ENCODE data around the gene LRRC17.

Gene LRRC17

DNA sequence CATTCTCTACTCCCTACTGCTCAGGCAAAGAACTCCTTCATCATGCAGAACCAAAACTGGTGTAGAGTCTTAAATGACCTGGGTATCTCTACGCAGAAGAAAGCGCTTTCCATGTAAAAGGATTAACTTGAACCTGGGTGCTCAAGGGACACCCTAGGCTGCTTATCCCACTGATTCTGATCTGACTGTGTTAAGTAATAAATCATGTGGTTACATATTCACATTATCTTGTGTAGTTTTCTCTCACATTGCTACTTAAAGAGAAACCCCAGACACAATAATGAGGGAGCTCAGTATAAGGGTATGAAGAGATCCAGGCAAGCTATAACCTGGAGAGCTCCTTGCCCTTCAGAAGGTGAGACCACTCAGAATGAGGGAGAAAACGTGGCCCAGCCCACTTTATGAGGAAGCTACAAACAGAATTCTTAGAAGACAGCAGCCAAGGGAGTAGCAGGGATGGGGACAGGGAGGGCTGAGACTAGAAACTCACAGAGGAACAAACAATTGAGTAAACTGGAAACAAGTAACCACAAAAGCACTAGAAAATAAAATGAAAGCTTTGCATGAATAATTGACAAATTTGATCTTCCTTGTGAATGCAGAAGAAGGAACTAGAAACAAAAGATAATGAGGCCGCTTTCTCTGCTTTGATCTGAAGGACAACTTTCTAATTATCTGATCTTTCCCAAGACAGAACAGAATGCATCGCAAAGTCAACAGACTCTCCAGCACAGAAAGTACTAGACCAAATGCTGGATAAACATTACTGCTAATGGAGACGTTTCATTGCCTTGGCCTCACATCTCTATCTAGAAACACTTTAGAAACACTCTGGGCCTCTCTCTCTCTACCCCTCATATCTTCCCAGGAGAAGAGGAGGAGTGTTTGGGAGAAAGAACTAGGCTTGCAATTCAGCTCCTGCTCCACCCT, 76.1 kb downstream of the LRRC17 start:
- no peak for DNase-seq (ENCODE audit: low read depth)

DNA sequence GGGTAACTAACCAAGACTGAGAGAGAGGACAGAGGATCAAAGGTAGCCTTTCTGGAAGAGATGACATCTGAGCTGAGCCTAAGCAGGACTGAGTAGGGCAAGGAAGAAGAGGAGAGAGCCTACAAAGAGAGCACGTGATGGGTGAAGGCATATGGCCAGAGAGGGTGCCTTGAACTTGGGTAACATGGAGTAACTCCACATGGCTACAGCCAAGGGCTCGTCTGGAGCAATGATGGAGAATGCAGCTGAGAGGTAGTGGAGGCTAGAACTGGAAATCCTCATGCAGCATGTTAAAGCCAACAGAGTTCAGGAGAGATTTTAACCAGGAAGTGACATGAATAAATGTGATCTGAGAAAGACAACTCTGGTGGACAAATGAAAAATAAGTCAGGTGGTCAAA, 77.8 kb downstream of the LRRC17 start:
- no peak for DNase-seq (ENCODE audit: low read depth)

DNA sequence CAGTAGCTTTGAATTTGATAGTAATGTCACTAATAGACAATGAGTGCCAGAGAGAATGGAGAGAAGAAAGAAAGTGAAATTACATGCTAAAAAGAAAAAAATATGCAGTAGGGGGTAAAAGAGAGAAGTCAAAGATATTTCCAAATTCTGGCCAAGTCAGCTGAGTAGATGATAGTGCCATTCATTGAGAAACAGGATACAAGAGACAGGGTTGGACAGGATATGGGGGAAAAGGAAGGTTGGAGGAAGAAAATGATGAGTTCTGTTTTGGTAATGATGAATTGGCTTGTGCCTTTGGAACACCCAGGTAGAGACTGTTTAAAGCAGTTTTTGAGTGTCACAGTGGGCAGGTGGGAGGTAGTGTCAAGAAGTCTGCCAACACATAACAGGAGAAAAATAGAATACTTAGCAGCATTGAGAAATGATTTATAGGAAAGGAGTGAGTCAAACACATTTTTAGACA, 78.3 kb downstream of the LRRC17 start:
- no peak for DNase-seq (ENCODE audit: low read depth)

DNA sequence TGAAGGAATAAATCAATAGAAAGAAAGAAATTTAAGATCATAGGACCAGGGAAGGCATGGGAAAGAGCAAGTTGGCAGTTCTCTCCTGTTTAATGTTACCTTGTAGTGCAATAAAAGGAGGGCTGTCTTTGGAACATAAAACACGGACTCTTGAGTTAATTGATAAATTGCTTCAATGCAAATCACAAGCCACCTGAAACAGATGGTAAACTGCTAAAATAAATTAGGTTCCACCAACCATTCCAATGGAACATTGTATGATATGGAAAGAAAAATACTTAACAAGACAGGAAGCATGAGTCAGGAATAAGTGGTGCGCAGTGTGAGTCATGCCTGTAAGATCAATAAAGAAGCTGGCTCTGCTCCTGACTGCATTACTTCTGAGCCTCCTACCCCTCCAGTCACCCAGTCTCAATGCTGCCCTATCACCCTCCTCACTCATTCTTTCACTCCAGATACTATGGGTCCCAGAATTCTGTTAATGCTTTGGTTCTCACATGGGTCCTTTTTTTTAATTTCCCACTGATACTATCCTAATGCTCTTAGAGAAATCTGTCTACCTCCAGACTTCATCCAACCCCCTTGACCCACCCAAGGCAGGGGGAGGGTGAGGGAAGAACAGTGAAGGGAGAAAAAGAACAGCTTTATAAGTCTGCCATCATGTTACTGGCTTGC, 78.9 kb downstream of the LRRC17 start:
- no peak for DNase-seq (ENCODE audit: low read depth)

DNA sequence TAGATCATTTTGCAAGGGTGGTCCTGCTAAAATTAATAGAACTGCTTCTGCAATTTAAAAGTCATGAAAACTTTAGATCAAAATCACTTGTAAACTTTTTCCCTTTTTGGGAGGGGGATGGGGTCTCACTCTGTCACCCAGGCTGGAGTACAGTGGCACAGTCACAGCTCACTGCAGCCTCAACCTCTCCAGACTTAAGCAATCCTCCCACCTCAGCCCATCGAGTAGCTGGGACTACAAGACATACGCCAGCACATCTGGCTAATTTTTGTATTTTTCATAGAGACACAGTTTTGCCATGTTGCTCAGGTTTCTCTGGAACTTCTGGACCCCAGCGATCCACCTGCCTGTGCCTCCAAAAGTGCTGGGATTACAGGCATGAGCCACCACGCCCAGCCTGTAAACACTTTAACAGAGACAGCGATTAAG, 79.7 kb downstream of the LRRC17 start:
- DNase-seq (ENCODE audit: low read depth) = no peak

DNA sequence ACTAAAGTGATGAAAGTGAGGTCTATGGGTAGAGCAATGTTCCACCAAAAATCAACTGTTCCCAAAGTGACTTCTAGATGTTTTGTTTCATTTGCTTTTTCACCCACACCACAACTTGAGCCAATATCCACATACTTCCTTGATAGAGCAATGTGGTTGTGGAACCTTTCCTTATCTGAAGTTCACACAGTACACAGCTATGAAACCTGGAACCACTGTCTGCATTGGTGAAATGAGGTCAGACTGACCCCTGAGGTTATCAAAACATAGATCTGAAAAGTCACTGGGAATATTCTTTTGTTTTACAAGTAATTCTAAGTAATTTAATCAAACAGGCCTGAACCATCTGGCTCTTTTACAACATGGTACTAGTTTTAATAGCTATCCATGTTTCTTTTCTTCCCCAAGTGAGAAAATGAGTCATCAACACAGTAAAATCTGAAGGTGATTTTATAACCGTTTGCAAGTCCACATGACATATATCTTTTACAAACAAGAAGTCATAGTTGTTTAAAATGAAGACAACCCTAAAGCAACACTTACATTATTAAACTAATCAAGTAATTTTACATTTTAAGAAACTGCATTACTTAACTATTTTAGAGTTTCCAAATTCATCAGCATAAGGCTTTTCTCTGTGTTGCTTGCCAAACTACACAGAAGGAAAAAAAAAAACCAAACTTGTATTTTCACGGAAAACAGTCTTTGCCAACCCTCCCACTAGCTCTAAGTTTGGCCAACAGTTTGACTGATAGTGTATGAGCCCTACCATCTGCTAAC, 80.3 kb downstream of the LRRC17 start:
- no peak for DNase-seq (ENCODE audit: low read depth)

DNA sequence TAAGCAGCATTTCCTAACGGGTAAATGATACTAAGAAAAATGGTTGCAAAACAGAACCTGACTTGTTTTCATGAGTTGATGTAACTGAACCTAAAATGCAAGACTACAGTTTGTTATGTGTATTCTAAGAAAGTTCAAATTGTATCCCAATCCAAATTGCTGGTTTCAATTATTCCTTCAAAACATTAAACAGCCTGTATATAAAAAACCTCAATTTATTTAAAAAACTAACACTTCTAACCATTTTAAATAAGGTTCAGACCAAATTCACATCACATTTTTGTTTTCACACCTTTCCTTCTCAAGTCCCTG, 80.9 kb downstream of the LRRC17 start:
- no peak for DNase-seq (ENCODE audit: low read depth)

DNA sequence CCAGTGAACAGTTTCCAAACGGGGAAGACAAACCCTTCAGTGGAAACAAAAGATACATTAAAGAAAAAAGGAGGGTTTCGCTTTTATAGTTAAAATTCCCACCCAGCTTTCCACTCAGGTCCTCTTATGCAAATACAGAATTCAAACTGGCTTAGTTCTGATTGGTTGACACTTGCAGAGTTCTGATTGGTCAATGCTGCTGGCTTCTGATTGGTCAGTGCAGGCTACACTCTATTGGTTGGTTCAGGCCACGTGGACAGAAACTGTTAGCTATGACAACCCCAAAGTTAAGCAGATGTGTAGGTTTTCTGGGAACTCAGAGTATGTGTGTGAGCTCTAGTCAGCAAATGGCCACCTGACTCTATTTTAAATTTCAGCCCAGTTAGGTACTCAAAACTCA, 81.8 kb downstream of the LRRC17 start:
- no peak for DNase-seq (ENCODE audit: low read depth)

Measured in stimulated activated CD8-positive, alpha-beta memory T cell treated with anti-CD3 and anti-CD28 coated beads, Interleukin-4, amount 100 ng/mL, for 24 hours (primary cell).